GM12875 (cell line): ENCODE measurements around the gene FGGY.

Experiments
- H3K4me3 ChIP-seq: one replicate; pipeline ENCODE4 v1.5.1; 2011; ENCODE audit warnings: low read depth, low read length, control low read depth
- CTCF ChIP-seq: IDR thresholded peaks from 2 replicates; pipeline ENCODE4 v1.5.1; 2011; ENCODE audit warnings: low read depth, mild to moderate bottlenecking, control low read depth, inconsistent platforms, low read length, moderate library complexity, borderline replicate concordance; ENCODE audit not compliant: insufficient read depth

FGGY gene

GRCh38 chr1:59473831-59474230 lies 176.9 kb downstream of the FGGY start:
- TF ChIP-seq CTCF = no peak
- no peak overlapping the region for H3K4me3 ChIP-seq

- no peak overlapping the region for H3K4me3 ChIP-seq
- no peak for TF ChIP-seq CTCF
These were observed 177.6 kb downstream of the FGGY start for GRCh38 chr1:59474496-59474895.

GRCh38 chr1:59475737-59476136 lies 178.8 kb downstream of the FGGY start:
- no peak overlapping the region for H3K4me3 ChIP-seq
- TF ChIP-seq CTCF = no peak

GRCh38 chr1:59477286-59477685 lies 180.4 kb downstream of the FGGY start:
- TF ChIP-seq CTCF = no peak
- no peak overlapping the region for H3K4me3 ChIP-seq

- H3K4me3 ChIP-seq = no peak overlapping the region
- TF ChIP-seq CTCF = no peak
These were observed 181.0 kb downstream of the FGGY start for GRCh38 chr1:59477867-59478266.

GRCh38 chr1:59478822-59479221 lies 181.9 kb downstream of the FGGY start:
- H3K4me3 ChIP-seq = no peak overlapping the region
- TF ChIP-seq CTCF = no peak

- no peak overlapping the region for H3K4me3 ChIP-seq
- TF ChIP-seq CTCF = no peak
These were observed 183.4 kb downstream of the FGGY start for GRCh38 chr1:59480188-59480888.
